SKM-1 (cell line): ENCODE measurements around the gene HOXB6.
A peak's percentile ranks its signal among the peaks of the same experiment; 100 is the strongest.

Source experiments
- DNase-seq: peaks from one replicate; lab custom pipeline; 2025; ENCODE audit not compliant: unreplicated experiment; lab: John Stamatoyannopoulos, UW

The HOXB6 gene

GRCh38 chr17:48596000-48596734 lies 8.6 kb downstream of the HOXB6 start:
- DNase-seq = no peak

GRCh38 chr17:48595278-48595999 lies 9.3 kb downstream of the HOXB6 start:
- DNase-seq = no peak

GRCh38 chr17:48594538-48595277 lies 10.1 kb downstream of the HOXB6 start:
- no peak for DNase-seq

GRCh38 chr17:48593840-48594537 lies 10.8 kb downstream of the HOXB6 start:
- DNase-seq = peak; percentile 42

GRCh38 chr17:48593126-48593829 lies 11.5 kb downstream of the HOXB6 start, which contains the start of gene HOXB5:
HOXB5 (minus strand) TSS chr17:48593779; CDS start chr17:48593682, 97 bp downstream.
- DNase-seq = no peak

- DNase-seq = no peak
These were observed 12.2 kb downstream of the HOXB6 start for GRCh38 chr17:48592577-48592976.

GRCh38 chr17:48592057-48592514 lies 12.7 kb downstream of the HOXB6 start:
- no peak for DNase-seq

GRCh38 chr17:48591255-48592056 lies 13.3 kb downstream of the HOXB6 start:
- DNase-seq = no peak

GRCh38 chr17:48590607-48591161 lies 14.1 kb downstream of the HOXB6 start:
- no peak for DNase-seq

GRCh38 chr17:48589831-48590606 lies 14.8 kb downstream of the HOXB6 start, which contains the start of gene HOXB3:
HOXB3 (minus strand) TSS chr17:48590241; CDS start chr17:48552474, 37,767 bp downstream.
- DNase-seq = no peak

- no peak for DNase-seq
These were observed 15.5 kb downstream of the HOXB6 start for GRCh38 chr17:48589060-48589830.

- no peak for DNase-seq
These were observed 16.3 kb downstream of the HOXB6 start for GRCh38 chr17:48588528-48588927.

GRCh38 chr17:48588074-48588415 lies 16.7 kb downstream of the HOXB6 start:
- DNase-seq = no peak

GRCh38 chr17:48587276-48588073 lies 17.3 kb downstream of the HOXB6 start:
- no peak for DNase-seq

GRCh38 chr17:48586355-48587258 lies 18.2 kb downstream of the HOXB6 start:
- no peak for DNase-seq

GRCh38 chr17:48584223-48584741 lies 20.5 kb downstream of the HOXB6 start:
- no peak for DNase-seq
